ENCODE results near the gene CNTN5. TPM values are rescaled to one million over a fixed set of nuclear protein-coding genes. Genes with fewer than 3 reads are reported as not detected.

The CNTN5 gene
- total RNA-seq, 1 experiment from 2014 or later = not detected

- no peak for DNase-seq (ENCODE audit: low spot score)
These were observed 1045.7 kb downstream of the CNTN5 start for GRCh38 chr11:100066399-100066798.

DNA sequence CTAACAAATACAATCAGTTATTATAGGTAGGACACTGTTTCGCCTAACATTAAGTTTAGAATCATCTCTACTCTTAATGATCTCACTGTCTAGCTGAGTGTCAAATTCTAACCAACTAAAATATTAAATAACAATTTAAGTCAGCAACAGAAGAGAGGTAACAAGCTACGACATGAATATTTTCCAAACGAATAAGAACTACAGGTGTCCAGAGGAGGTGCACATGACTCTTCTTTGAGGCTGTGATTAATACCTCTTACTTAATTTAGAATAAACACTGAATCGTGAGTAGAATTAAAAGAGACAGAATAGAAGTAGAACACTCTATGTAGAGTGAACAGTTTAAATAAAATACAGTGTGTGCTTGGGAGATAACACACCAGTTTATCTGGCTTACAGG is 1047.4 kb downstream of the CNTN5 start:
- no peak for DNase-seq (ENCODE audit: low spot score)

GRCh38 chr11:100072131-100072530 is 1051.4 kb downstream of the CNTN5 start:
- DNase-seq (ENCODE audit: low spot score) = no peak

GRCh38 chr11:100080381-100080780 is 1059.6 kb downstream of the CNTN5 start:
- DNase-seq (ENCODE audit: low spot score) = no peak

DNA sequence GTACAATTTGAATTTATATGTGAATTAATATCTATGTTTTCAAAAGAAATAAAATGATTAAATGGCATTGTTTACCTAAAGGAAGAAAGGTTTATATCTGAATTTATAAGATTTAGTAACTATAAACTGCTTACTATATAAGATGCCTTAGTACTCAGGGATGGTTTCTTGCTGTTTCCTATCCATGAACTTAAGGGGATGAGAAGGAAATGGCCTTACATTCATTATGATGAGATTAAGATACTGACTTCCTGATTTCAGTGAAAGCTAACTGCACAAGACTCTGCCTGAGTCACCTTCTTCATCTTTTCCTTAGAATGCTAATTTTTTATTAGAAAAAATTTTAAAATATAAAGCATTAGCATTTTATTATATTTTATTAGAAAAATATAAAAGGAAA is 1060.1 kb downstream of the CNTN5 start:
- no peak for DNase-seq (ENCODE audit: low spot score)

DNA sequence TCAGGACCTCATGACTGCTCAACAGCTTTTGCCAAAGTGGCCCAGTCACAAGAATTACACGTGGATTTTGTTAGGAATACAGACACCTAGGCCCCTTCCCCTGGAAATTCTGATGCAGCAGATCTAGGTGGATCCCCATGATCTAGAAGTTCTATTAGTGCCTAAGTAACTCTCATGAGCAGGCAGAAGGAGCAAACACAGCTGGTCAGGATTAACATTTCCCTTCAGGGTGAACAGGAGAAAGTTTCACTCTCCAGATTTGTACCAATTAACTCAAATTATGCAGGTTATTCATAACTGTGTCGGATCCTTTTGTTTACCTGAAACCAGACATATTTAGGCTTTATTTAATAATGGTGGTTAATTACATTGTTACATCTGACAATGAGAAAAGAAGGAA is 1072.9 kb downstream of the CNTN5 start:
- DNase-seq (ENCODE audit: low spot score) = no peak

GRCh38 chr11:100094121-100094865 is 1073.5 kb downstream of the CNTN5 start:
- DNase-seq (ENCODE audit: low spot score) = no peak

GRCh38 chr11:100095809-100096208 is 1075.1 kb downstream of the CNTN5 start:
- no peak for DNase-seq (ENCODE audit: low spot score)

GRCh38 chr11:100098560-100098959 is 1077.8 kb downstream of the CNTN5 start:
- no peak for DNase-seq (ENCODE audit: low spot score)

DNA sequence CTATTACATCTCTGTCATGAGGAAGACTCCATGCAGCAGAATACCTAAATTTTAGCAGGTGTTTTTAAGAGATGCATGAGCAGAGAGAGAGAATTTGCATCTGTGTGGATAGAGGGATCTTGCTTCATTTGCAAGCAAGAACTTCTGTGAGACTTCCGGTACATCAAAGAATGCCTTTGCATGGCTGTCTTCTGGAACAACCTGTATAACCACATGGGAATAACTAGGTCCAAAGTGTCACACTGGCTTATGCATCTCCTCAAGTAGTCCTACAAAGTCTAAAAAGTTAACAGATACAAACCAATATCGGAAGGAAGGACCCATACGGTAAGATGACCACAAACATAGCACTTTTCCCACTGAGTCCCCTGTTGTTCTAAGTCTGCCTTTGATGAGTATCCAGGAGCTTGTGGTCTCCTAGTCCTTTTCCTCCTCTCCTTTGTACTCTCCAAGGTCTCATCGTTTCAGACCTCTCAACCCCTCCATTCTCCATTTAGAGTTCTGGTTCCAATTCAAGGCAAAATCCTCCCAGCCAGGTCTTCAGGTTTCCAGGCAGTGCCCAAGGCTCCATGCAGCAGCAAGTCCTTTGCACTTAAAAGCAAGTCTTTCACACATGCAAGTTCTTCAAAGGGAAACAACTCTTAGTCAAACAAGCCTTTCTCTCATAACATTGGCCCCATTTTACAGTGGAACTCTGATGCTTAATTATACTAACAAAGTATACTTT is 1084.7 kb downstream of the CNTN5 start:
- DNase-seq (ENCODE audit: low spot score) = no peak

DNA sequence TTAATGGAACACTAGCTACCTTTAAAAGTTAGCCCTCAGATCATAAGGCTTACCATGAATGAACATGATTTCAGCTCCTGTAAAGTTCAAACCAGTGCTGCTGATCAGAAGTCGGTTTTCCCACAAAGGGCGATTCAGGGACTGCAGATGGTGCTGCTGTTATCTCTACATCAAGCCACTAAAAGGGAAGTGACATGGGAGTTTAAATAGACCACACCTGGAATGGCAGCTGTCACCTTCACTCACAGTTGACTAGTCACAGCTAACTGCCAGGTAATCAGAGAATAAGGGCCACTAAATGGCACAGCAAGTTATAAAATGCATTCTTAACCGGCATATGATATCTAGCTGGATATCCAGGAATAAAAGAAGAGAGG is 1085.2 kb downstream of the CNTN5 start:
- no peak for DNase-seq (ENCODE audit: low spot score)

- no peak for DNase-seq (ENCODE audit: low spot score)
These were observed 1098.4 kb downstream of the CNTN5 start for GRCh38 chr11:100119176-100119575.

GRCh38 chr11:100133114-100133513 is 1112.4 kb downstream of the CNTN5 start:
- DNase-seq (ENCODE audit: low spot score) = no peak

DNA sequence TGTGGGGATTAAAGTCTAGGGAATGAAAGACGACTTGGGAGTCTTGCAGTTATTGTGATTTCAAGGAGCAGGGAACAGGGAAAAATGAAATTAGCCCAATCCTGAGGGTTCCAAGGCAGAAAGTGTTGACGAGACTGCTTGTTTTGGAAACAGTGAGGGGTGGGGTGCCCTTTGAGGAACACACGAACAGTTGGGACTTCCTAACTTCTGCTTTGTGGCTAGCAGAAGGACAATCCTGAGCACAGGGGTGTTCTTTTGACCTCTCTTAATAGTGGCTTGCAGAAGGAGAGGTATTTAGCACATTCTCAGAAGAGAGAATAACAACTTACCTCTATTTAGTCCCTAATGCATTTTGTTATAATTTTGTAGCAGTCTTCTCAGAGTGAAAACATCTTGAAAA is 1120.5 kb downstream of the CNTN5 start:
- no peak for DNase-seq (ENCODE audit: low spot score)

DNA sequence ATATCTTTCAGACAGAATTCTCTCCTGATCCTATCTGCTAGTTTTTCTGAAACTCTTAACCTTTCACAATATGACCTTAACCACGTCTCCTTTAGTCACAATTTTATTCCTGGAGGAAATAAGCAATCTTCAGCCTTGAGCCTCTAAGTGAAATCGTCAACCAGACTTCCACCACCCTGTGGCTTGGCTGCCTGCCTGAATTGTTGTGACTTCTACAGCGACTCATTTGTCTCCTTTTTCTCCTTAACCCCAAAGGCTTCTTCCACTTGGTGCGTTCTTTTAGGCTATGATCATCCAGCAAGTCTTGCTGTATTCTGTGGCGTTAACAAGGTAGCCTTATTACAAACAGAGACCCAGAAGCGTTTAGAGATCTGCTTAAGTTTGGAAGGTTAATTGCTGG is 1131.2 kb downstream of the CNTN5 start:
- DNase-seq (ENCODE audit: low spot score) = no peak

DNA sequence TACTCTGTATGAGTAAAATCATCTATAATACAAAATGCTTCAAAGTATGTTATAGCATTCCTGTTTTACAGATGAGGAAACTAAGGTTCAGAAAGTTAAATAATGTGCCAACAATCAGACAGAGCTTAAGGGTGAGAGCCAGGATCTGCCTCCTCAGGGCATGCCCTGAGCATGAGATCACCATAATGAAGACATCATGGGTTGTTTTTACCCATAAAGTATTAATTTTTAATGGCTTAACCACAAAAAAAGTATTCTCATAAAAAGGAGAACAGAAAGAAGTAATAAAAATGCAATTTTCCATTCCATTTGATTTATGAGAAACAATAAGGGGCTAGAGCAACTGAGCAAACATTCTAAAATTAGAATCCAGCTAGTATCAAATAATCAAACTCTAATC is 1132.0 kb downstream of the CNTN5 start:
- DNase-seq (ENCODE audit: low spot score) = no peak

- DNase-seq (ENCODE audit: low spot score) = no peak
These were observed 1142.7 kb downstream of the CNTN5 start for GRCh38 chr11:100163471-100163870.

DNA sequence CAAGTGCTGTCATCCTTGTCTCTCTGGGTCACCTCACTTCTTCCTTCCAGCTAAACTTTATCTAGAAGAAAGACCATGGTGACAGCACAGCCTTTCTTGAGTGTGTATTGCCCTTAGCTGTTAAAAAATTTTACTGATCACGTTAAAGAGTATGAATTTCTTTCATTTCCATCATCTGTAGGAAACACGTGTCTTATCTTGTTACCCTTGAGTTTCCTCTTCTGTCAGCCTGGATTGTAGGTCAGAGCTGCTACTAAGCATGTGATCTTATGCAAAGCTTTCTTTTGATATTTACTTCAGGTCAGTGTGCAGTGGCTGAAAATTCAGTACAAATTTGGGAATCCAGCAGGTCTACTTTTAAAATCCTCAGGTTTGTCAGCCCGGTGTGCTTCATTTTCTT is 1154.1 kb downstream of the CNTN5 start:
- no peak for DNase-seq (ENCODE audit: low spot score)

- no peak for DNase-seq (ENCODE audit: low spot score)
These were observed 1155.7 kb downstream of the CNTN5 start for GRCh38 chr11:100176456-100176855.

DNA sequence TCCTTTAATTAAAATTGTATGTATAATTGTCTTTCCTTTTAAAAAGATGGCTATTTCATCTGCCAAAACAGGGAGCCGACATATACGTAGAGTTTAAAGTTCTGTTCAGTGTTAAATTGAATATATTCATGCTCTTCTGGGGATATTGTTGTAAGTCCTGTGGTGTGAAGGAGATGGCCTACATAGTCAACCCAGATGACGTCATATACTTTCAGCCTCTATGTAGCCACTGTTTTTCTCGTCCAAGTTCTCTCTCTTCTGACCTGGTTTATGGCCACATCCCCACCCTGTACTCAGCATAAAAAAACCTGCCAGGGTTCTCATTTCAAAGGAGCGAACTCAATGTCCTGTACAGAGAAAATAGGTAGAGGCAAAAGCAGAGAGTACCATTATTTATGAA is 1156.9 kb downstream of the CNTN5 start:
- no peak for DNase-seq (ENCODE audit: low spot score)

DNA sequence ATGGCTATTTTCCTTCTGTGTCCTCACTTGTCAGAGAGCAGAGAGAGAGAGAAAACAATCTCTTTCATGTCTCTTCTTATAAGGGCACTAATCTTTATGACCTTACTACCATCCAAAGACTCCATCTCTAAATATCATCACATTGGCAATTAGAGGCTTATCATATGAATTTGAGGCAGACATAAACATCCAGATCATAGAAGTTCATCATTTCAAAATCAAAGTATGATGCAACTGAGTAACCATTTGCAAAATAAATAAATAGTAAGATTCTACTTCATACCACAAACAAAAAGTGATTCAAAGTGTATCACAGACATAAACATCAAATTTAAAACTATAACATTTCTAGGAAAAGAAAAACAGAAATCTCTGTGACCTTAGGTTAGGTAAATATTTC is 1161.6 kb downstream of the CNTN5 start:
- no peak for DNase-seq (ENCODE audit: low spot score)

DNA sequence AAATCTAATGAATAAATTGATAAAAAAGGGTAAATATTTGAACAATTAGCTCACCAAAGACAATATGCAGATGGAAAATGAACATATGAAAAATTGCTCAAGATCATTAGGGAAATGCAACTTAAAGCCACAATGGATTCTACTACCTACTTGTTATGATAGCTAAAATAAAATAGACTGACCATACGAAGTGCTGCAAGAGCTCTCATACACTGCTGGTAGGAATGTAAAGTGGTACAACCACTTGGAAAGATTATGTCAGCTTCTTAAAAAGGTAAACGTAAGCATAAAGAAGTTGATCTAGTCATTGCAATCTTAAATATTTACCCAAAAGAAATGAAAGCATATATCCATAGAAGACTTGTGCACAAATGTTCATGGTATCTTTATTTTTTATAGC is 1162.2 kb downstream of the CNTN5 start:
- no peak for DNase-seq (ENCODE audit: low spot score)

GRCh38 chr11:100185588-100185987 is 1164.8 kb downstream of the CNTN5 start:
- no peak for DNase-seq (ENCODE audit: low spot score)
